K562 (cell line): Measurements from ENCODE around the gene B4GALNT4. TPM values are rescaled to one million over a fixed set of nuclear protein-coding genes. Genes with fewer than 3 reads are reported as not detected.

ENCODE experiments used
- ARHGAP35 ChIP-seq: fragments of 450-650 bp; IDR thresholded peaks from 2 replicates; pipeline ENCODE4 v1.6.1; 2018; ENCODE audit not compliant: partially characterized antibody
- ARID1B ChIP-seq: fragments of 450-650 bp; IDR thresholded peaks from 2 replicates; pipeline ENCODE4 v1.6.1; 2016; ENCODE audit warnings: antibody characterized with exemption, mild to moderate bottlenecking, inconsistent platforms
- ATF1 ChIP-seq, 2 experiments: fragments of 450-650 bp in 1 of 2; IDR thresholded peaks; 2 replicates each; pipeline ENCODE4 v1.6.1; 2016; ENCODE audit warnings: missing compliant biosample characterization in 1 of 2, missing genetic modification characterization in 1 of 2
- ATF7 ChIP-seq: fragments of 450-650 bp; IDR thresholded peaks from 2 replicates; pipeline ENCODE4 v1.7.1; 2014; ENCODE audit warnings: mild to moderate bottlenecking, moderate library complexity
- BCL6 ChIP-seq: fragments of 250-450 bp; sonication (Bioruptor Pico); IDR thresholded peaks from 2 replicates; pipeline ENCODE4 v1.4.0; 2020
- C11orf30 ChIP-seq: fragments of 450-650 bp; IDR thresholded peaks from 2 replicates; pipeline ENCODE4 v1.6.1; 2016; ENCODE audit warnings: low read depth, mild to moderate bottlenecking
- CREB1 ChIP-seq, 2 experiments: sonication (generic) in 1 of 2; formaldehyde crosslinking in 1 of 2; IDR thresholded peaks; 2 replicates each; pipeline versions ENCODE4 v1.6.1 to v1.8.0; 2012 to 2022; ENCODE audit warnings: inconsistent platforms in 1 of 2, mild to moderate bottlenecking in 1 of 2, missing genetic modification reagents in 1 of 2, moderate library complexity in 1 of 2
- CREM ChIP-seq: IDR thresholded peaks from 2 replicates; pipeline ENCODE4 v1.6.1; 2014; ENCODE audit warnings: antibody characterized with exemption, low read depth
- ELF2 ChIP-seq: fragments of 250-450 bp; sonication (Bioruptor Pico); IDR thresholded peaks from 2 replicates; pipeline ENCODE4 v1.5.0; 2021; ENCODE audit warnings: mild to moderate bottlenecking
- ESRRA ChIP-seq: fragments of 450-650 bp; IDR thresholded peaks from 2 replicates; pipeline ENCODE4 v1.6.1; 2014; ENCODE audit warnings: low read depth, mild to moderate bottlenecking, moderate library complexity, borderline replicate concordance
- ETV1 ChIP-seq: fragments of 450-650 bp; conservative IDR thresholded peaks from 2 replicates; pipeline ENCODE4 v1.6.1; 2016; ENCODE audit warnings: missing genetic modification characterization, control low read depth, low read depth, missing compliant biosample characterization
- MECOM ChIP-seq: fragments of 250-450 bp; sonication (Bioruptor Pico); IDR thresholded peaks from 2 replicates; pipeline ENCODE4 v1.8.0; 2022; ENCODE audit warnings: inconsistent platforms
- MIER1 ChIP-seq: fragments of 450-650 bp; IDR thresholded peaks from 2 replicates; pipeline ENCODE4 v1.6.1; 2016; ENCODE audit warnings: antibody characterized with exemption, mild to moderate bottlenecking, low read depth
- MNT ChIP-seq, 2 experiments: fragments of 450-650 bp; conservative IDR thresholded peaks; 2 replicates each; pipeline ENCODE4 v1.6.1; 2017; ENCODE audit warnings: mild to moderate bottlenecking in 2 of 2, moderate library complexity in 2 of 2
- NR2C1 ChIP-seq, 2 experiments: fragments of 450-650 bp; IDR thresholded peaks; 2 replicates each; pipeline ENCODE4 v1.6.1; 2017; ENCODE audit warnings: mild to moderate bottlenecking in 2 of 2, antibody characterized with exemption in 1 of 2, inconsistent platforms in 1 of 2, missing compliant biosample characterization in 1 of 2, missing genetic modification characterization in 1 of 2
- PKNOX1 ChIP-seq: fragments of 450-650 bp; IDR thresholded peaks from 2 replicates; pipeline ENCODE4 v1.6.1; 2016
- RBM39 ChIP-seq: fragments of 200-400 bp; formaldehyde crosslinking; optimal IDR thresholded peaks from 2 replicates; pipeline ENCODE3; 2018; ENCODE audit warnings: low read depth, low read length
- SMAD1 ChIP-seq: fragments of 150-350 bp; IDR thresholded peaks from 2 replicates; pipeline ENCODE4 v1.6.1; 2014; ENCODE audit warnings: low read length, low read depth; ENCODE audit not compliant: partially characterized antibody
- TFE3 ChIP-seq: fragments of 450-650 bp; formaldehyde crosslinking; IDR thresholded peaks from 2 replicates; pipeline ENCODE4 v1.4.0; 2020; ENCODE audit warnings: mild to moderate bottlenecking, mixed read lengths
- USF1 ChIP-seq: sonication (generic); formaldehyde crosslinking; IDR thresholded peaks from 2 replicates; pipeline ENCODE4 v1.9.0; 2022; ENCODE audit warnings: mild to moderate bottlenecking, missing genetic modification reagents
- ZBTB17 ChIP-seq: fragments of 450-650 bp; formaldehyde crosslinking; IDR thresholded peaks from 2 replicates; pipeline ENCODE4 v1.4.0; 2020; ENCODE audit warnings: mild to moderate bottlenecking
- ZNF24 ChIP-seq: fragments of 450-650 bp; IDR thresholded peaks from 2 replicates; pipeline ENCODE4 v1.6.1; 2016
- polyA plus RNA-seq, 8 experiments: library from polyadenylated mRNA; depleted of rRNA in 4 of 8; stranded (reverse) in 5 of 8; unstranded in 3 of 8; fragments of >200 nt; fragmentation: Nextera tagmentation in 2 of 8; fragmentation: Illumina TruSeq in 1 of 8; extraction: Ambion mirVana in 2 of 8; extraction: Trizol in 1 of 8; gene quantifications; 2 replicates each; pipeline versions ENCODE4 v1.2.1 to v1.2.3, GENCODE V29; 2011 to 2014; ENCODE audit warnings: inconsistent platforms in 1 of 8, missing spikeins in 1 of 8
- total RNA-seq, 7 experiments: library from RNA; depleted of rRNA in 6 of 7; stranded (reverse); fragments of >200 nt in 6 of 7; fragmentation: Illumina TruSeq in 2 of 7; extraction: Trizol in 2 of 7; gene quantifications; 2 replicates each; pipeline versions ENCODE4 v1.2.1 to v1.2.3, GENCODE V29; 2011 to 2021; ENCODE audit warnings: low replicate concordance in 1 of 7

The B4GALNT4 gene
- total and polyA plus RNA-seq, 9 of the 15 experiments (the other 6 are each of a cell fraction or from before 2014, with no cell fraction given), result 0.20 to 37.1 (median 10.8) TPM; not detected in 1

GRCh38 chr11:326842-327580 lies 42.3 kb upstream of the B4GALNT4 start (continued):
- TF ChIP-seq TFE3 (CRISPR knock-in tag), result peak; percentile 94
- TF ChIP-seq MIER1, result no peak
- peak; percentile 45; the same call in 1 of the 2 replicates for TF ChIP-seq ARID1B
- 0 out of 2 replicates have a peak, but pooled peaks have one; percentile 17 for TF ChIP-seq ESRRA
- peak; percentile 94 for TF ChIP-seq USF1
- 0 out of 2 replicates have a peak, but pooled peaks have one; percentile 44 for TF ChIP-seq BCL6 (CRISPR knock-in tag)
- no peak for TF ChIP-seq NR2C1 (IDR thresholded peaks at IDR 0.05)
- peak; percentile 49 for TF ChIP-seq NR2C1 (tag; IDR thresholded peaks at IDR 0.05)
- no peak for TF ChIP-seq ATF1 (CRISPR knock-in tag; IDR thresholded peaks at IDR 0.05)
- peak; percentile 86 for TF ChIP-seq ATF1 (tag; IDR thresholded peaks at IDR 0.05)
- TF ChIP-seq RBM39, result peak; percentile 35
- TF ChIP-seq ETV1 (tag), result peak; percentile 70; the same call in 1 of the 2 replicates
- TF ChIP-seq MECOM (CRISPR knock-in tag), result no peak
- TF ChIP-seq ARHGAP35, result no peak
- TF ChIP-seq PKNOX1, result no peak
- TF ChIP-seq CREM, result peak; percentile 83
- peak; percentile 12 for TF ChIP-seq SMAD1
- TF ChIP-seq C11orf30, result no peak
- TF ChIP-seq MNT (conservative IDR thresholded peaks at IDR 0.05), result peak in 1 of 2 experiments; percentile 54; a peak in 1 of 4 replicates
- 0 out of 2 replicates have a peak, but pooled peaks have one; percentile 50 for TF ChIP-seq ELF2
- TF ChIP-seq ATF7, result peak; percentile 98
- no peak for TF ChIP-seq ZNF24
- peak; percentile 41; the same call in 1 of the 2 replicates for TF ChIP-seq CREB1 (IDR thresholded peaks at IDR 0.05)
- TF ChIP-seq CREB1 (CRISPR knock-in tag; IDR thresholded peaks at IDR 0.05), result peak; percentile 56; the same call in 1 of the 2 replicates
- peak; percentile 60; the same call in 1 of the 2 replicates for TF ChIP-seq ZBTB17
